Activated CD4-positive, alpha-beta T cell treated with anti-CD3 and anti-CD28 coated beads, Interleukin-2, amount 50 U/mL, for 48 hours (primary cell): ENCODE measurements around the gene OPN1MW.
"Not testable (repeated sequence)": the region's sequence is repeated elsewhere in the genome, so short reads cannot be mapped to it uniquely, and the experiment has no call there.

Experiments
- DNase-seq, 2 experiments: peaks; one replicate each; pipeline ENCODE4 v3.0.0-alpha.2; 2020

Gene OPN1MW

GRCh38 chrX:154211499-154211898 is 29.1 kb downstream of the OPN1MW start:
- DNase-seq: not testable (repeated sequence)

- DNase-seq: not testable (repeated sequence)
These were observed 37.1 kb downstream of the OPN1MW start, which contains the start of gene OPN1MW2 for GRCh38 chrX:154219456-154219855. OPN1MW2 (plus strand) TSS chrX:154219756; CDS start chrX:154219816, 60 bp downstream.

GRCh38 chrX:154225292-154225691 is 42.9 kb downstream of the OPN1MW start:
- DNase-seq: not testable (repeated sequence)

- not testable (repeated sequence) for DNase-seq
These were observed 44.3 kb downstream of the OPN1MW start for GRCh38 chrX:154226706-154227105.

GRCh38 chrX:154231443-154231842 is 49.0 kb downstream of the OPN1MW start:
- DNase-seq: not testable (repeated sequence)

GRCh38 chrX:154233620-154234019 is 51.2 kb downstream of the OPN1MW start:
- DNase-seq: not testable (repeated sequence)

GRCh38 chrX:154238939-154239559 is 56.7 kb downstream of the OPN1MW start:
- DNase-seq: not testable (repeated sequence)

- DNase-seq: not testable (repeated sequence)
These were observed 57.6 kb downstream of the OPN1MW start for GRCh38 chrX:154239982-154240503.
